ENCODE results near the gene APOBEC2. TPM values are rescaled to one million over a fixed set of nuclear protein-coding genes. Genes with fewer than 3 reads are reported as not detected.

The APOBEC2 gene
- total and polyA plus RNA-seq, 2 donors (not counting 1 experiment from before 2014, with no cell fraction given), result not detected

DNA sequence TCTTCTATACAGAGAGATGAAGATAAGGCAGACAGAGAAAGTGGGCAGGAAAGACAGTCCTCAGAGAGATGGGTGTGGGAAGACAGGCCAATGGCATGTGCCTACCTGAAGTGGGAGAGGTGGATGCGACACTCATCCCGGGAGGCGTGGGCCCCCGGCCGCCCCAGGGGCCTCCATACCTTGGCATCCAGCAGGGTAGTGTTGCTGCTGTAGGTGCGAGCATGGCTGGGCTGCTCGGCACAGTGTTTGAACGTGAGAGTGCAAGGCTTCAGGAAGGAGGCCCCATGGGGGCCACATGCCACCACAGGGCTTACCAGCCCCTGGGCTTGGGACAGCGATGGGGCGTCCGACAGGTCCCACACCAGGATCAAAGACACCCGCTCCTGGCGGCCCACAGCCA, 19.2 kb upstream of the APOBEC2 start:
- Mint-ChIP-seq H3K4me3 (no peak overlapping the region), H3K27ac (no peak overlapping the region), H3K9me3 (ENCODE audit: insufficient read depth) (no peaks in the 10 kb centered on the region), H3K27me3 (no peaks in the 10 kb centered on the region), H3K4me1 (peaks cover 10% of the 10 kb centered on the region)
- H3K4me2 ChIP-seq (replicated peaks; ENCODE audit: low read depth, low read length, poor library complexity, severe bottlenecking), result no peak overlapping the region
- no peaks in the 10 kb centered on the region for H3K27me3 ChIP-seq (replicated peaks in 1 of 4; ENCODE audit: control extremely low read depth in 1 of 4, control insufficient read depth in 3 of 4, insufficient read depth in 4 of 4, low read length in 3 of 4)
- 97% methylated on average over 13 of the region's 13 CpGs for WGBS (ENCODE audit: insufficient coverage)
- no peak for DNase-seq
- H3K27ac ChIP-seq (ENCODE audit: low read length in 2 of 2), result no peak overlapping the region
- ChIA-PET CTCF (no interaction called here), POLR2A (no interaction called here)
- intact Hi-C loops (cut with micrococcal nuclease), result no loop called here
- H3K4me3 ChIP-seq (ENCODE audit: control extremely low read depth in 1 of 5, extremely low read depth in 1 of 5, insufficient read depth in 1 of 5, low read depth in 2 of 5, low read length in 4 of 5), result no peak overlapping the region
- H3K36me3 ChIP-seq (replicated peaks in 1 of 2; ENCODE audit: control extremely low read depth in 1 of 2, control insufficient read depth in 1 of 2, extremely low read depth in 1 of 2, insufficient read depth in 2 of 2, low read length in 1 of 2), result no peaks in the 10 kb centered on the region
- H3K9me3 ChIP-seq (ENCODE audit: control extremely low read depth in 1 of 3, control insufficient read depth in 2 of 3, insufficient read depth in 1 of 3, low read length in 2 of 3), result no peaks in the 10 kb centered on the region
- no peak overlapping the region for H3K9ac ChIP-seq (ENCODE audit: low read length)
- ATAC-seq (ENCODE audit: low read depth), result no peak
- H3K79me2 ChIP-seq (ENCODE audit: control insufficient read depth, insufficient read depth, low read length), result no peaks in the 10 kb centered on the region
- H2AFZ ChIP-seq (ENCODE audit: insufficient read depth, low read depth, low read length, poor library complexity, severe bottlenecking), result no peak overlapping the region
- H3K4me1 ChIP-seq (ENCODE audit: control insufficient read depth in 2 of 2, insufficient read depth in 2 of 2, low read length in 2 of 2), result peaks cover 4 to 7% of the 10 kb centered on the region in 2 donors
- no peaks in the 10 kb centered on the region for H4K20me1 ChIP-seq (ENCODE audit: control insufficient read depth, insufficient read depth, low read length, poor library complexity, severe bottlenecking)
- TF ChIP-seq, protein P1, sequence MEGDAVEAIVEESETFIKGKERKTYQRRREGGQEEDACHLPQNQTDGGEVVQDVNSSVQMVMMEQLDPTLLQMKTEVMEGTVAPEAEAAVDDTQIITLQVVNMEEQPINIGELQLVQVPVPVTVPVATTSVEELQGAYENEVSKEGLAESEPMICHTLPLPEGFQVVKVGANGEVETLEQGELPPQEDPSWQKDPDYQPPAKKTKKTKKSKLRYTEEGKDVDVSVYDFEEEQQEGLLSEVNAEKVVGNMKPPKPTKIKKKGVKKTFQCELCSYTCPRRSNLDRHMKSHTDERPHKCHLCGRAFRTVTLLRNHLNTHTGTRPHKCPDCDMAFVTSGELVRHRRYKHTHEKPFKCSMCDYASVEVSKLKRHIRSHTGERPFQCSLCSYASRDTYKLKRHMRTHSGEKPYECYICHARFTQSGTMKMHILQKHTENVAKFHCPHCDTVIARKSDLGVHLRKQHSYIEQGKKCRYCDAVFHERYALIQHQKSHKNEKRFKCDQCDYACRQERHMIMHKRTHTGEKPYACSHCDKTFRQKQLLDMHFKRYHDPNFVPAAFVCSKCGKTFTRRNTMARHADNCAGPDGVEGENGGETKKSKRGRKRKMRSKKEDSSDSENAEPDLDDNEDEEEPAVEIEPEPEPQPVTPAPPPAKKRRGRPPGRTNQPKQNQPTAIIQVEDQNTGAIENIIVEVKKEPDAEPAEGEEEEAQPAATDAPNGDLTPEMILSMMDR (IDR thresholded peaks at IDR 0.05), result no peak
- no peak for TF ChIP-seq EZH2 (IDR thresholded peaks at IDR 0.05; ENCODE audit: borderline replicate concordance, insufficient read depth, low read depth, low read length, poor library complexity, severe bottlenecking)

DNA sequence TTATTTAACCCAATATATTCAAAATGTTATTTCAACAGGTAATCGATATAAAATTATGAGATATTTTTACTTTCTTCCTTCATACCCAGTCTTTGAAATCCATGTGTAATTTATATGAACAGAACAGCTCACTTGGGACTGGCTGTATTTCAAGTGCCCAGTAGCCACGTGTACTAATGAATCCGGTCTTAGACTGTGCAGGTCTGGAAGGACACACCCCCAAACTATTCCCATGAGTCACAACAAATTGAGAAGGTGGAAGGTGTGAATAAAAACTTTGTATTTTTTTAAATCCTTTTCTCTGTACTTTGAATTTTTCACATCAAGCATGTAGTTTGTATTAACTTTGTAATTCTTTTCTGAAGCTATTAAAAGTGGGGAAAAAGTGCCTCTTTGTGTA, 16.8 kb upstream of the APOBEC2 start:
- H3K4me1 ChIP-seq (ENCODE audit: control insufficient read depth in 2 of 2, insufficient read depth in 2 of 2, low read length in 2 of 2), result no peaks in the 10 kb centered on the region
- POLR2A ChIA-PET, result no interaction called here
- Mint-ChIP-seq H3K4me3 (no peak overlapping the region), H3K27ac (no peak overlapping the region), H3K4me1 (peaks cover under 1% of the 10 kb centered on the region), H3K27me3 (no peaks in the 10 kb centered on the region), H3K9me3 (ENCODE audit: insufficient read depth) (no peaks in the 10 kb centered on the region)
- no peaks in the 10 kb centered on the region for H3K27me3 ChIP-seq (replicated peaks in 1 of 4; ENCODE audit: control extremely low read depth in 1 of 4, control insufficient read depth in 3 of 4, insufficient read depth in 4 of 4, low read length in 3 of 4)
- TF ChIP-seq, protein P1 (IDR thresholded peaks at IDR 0.05), result no peak
- no peaks in the 10 kb centered on the region for H4K20me1 ChIP-seq (ENCODE audit: control insufficient read depth, insufficient read depth, low read length, poor library complexity, severe bottlenecking)
- no peak overlapping the region for H3K4me3 ChIP-seq (ENCODE audit: control extremely low read depth in 1 of 5, extremely low read depth in 1 of 5, insufficient read depth in 1 of 5, low read depth in 2 of 5, low read length in 4 of 5)
- DNase-seq, result no peak
- no peaks in the 10 kb centered on the region for H3K9me3 ChIP-seq (ENCODE audit: control extremely low read depth in 1 of 3, control insufficient read depth in 2 of 3, insufficient read depth in 1 of 3, low read length in 2 of 3)
- no peak overlapping the region for H3K4me2 ChIP-seq (replicated peaks; ENCODE audit: low read depth, low read length, poor library complexity, severe bottlenecking)
- CTCF ChIA-PET, result interaction anchor here (1.0 to 3.0 kb wide), 5 partner anchors 9 to 284 kb away, joined by 3 to 23 read pairs (median 5); no protein-coding TSS in a partner anchor
- WGBS (ENCODE audit: insufficient coverage), result no CpG with 5 or more reads among the region's 3 CpGs
- H3K79me2 ChIP-seq (ENCODE audit: control insufficient read depth, insufficient read depth, low read length), result no peaks in the 10 kb centered on the region
- no peak overlapping the region for H2AFZ ChIP-seq (ENCODE audit: insufficient read depth, low read depth, low read length, poor library complexity, severe bottlenecking)
- H3K9ac ChIP-seq (ENCODE audit: low read length), result no peak overlapping the region
- no peak for ATAC-seq (ENCODE audit: low read depth)
- intact Hi-C loops (cut with micrococcal nuclease), result no loop called here
- H3K36me3 ChIP-seq (replicated peaks in 1 of 2; ENCODE audit: control extremely low read depth in 1 of 2, control insufficient read depth in 1 of 2, extremely low read depth in 1 of 2, insufficient read depth in 2 of 2, low read length in 1 of 2), result no peaks in the 10 kb centered on the region
- H3K27ac ChIP-seq (ENCODE audit: low read length in 2 of 2), result no peak overlapping the region
